HG03354 (cell line): ENCODE measurements around the gene LYL1.

Experiments used
- ATAC-seq: cut with Tn5 transposase; IDR thresholded peaks from one replicate; pipeline ENCODE4 v1.9.1; 2021; ENCODE audit warnings: mild to moderate bottlenecking; ENCODE audit not compliant: unreplicated experiment, poor library complexity, severe bottlenecking

The LYL1 gene

GRCh38 chr19:13094771-13095392 lies 7.8 kb downstream of the LYL1 start:
- ATAC-seq, result no peak

DNA sequence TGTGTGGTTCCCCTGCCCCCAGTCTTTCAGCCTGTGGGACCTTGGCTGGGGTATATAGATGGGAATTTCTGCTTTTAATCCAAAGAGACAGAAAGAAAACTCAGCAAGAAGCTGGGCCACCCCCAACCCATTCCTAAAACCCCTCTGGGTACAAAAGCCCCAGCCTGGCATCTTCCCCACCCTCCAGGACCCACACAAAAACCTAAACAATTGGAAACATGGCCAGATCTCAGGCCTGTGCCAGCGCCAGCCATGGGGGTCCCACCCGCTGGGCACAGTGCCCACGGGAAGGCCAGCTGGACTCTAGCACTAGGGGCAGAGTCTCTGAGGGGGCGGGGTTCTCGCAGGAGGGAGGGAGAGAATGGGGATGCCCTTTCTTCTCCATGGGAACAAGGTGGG lies 8.6 kb downstream of the LYL1 start:
- no peak for ATAC-seq

- ATAC-seq, result peak; percentile 63
These were observed 9.1 kb downstream of the LYL1 start for GRCh38 chr19:13093407-13094105.

GRCh38 chr19:13092606-13093235 lies 9.9 kb downstream of the LYL1 start:
- ATAC-seq, result no peak

- no peak for ATAC-seq
These were observed 10.5 kb downstream of the LYL1 start for GRCh38 chr19:13092158-13092543.

- no peak for ATAC-seq
These were observed 11.1 kb downstream of the LYL1 start for GRCh38 chr19:13091400-13092157.

GRCh38 chr19:13090511-13091231 lies 12.0 kb downstream of the LYL1 start:
- ATAC-seq, result no peak

DNA sequence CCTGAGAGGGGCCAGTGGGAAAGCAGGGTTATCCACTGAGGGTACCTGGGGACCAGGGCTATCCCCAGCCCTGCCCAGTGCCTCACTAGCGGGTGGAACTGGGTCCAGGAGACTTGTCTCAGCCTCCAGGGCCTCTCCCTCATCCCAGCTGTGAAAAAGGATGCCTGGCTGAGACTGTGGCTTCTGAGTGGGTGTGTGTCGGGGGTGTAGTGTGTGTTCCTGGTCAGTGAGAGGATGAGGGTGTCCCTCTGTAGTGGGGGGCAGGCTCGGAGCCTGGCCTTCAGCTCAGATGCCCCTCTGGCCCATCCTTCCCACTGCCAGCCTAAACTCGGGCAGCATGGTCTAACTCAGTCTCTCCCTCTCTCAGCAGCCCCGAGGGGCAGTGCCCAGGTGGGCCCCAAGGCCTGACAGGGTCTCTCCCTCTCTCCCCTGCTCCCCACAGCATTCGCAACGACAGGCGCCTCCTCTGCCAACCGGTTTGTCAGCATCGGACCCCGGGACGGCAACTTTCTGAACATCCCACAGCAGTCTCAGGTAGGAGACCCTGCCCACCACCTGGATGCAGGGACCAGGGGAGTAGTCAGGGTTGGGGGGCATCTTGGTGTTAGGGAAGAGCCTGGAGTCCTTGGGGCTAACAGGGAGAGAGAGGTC lies 12.7 kb downstream of the LYL1 start:
- no peak for ATAC-seq

GRCh38 chr19:13089139-13089856 lies 13.4 kb downstream of the LYL1 start:
- no peak for ATAC-seq

GRCh38 chr19:13087795-13088537 lies 14.7 kb downstream of the LYL1 start:
- no peak for ATAC-seq

DNA sequence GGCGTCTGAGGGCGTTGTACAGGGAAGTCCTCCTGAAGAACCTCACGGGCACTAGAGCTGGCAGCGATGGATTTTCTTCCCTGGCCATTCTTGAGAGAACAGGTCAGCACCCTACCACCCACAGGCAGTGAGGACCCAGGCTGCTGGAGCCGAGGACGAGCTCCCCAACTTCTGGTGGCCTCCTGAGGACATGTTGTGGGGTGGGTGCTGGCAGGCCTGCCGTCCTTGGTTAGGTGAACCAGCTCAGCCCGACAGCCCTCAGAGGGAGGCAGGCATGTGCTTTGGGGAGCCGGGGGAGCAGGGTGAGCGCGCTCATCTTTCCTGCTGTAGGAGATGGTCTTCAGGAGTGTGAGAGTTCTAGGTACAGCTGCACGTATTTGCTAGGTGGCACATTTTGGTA lies 15.4 kb downstream of the LYL1 start:
- no peak for ATAC-seq

GRCh38 chr19:13086341-13086740 lies 16.3 kb downstream of the LYL1 start:
- no peak for ATAC-seq

DNA sequence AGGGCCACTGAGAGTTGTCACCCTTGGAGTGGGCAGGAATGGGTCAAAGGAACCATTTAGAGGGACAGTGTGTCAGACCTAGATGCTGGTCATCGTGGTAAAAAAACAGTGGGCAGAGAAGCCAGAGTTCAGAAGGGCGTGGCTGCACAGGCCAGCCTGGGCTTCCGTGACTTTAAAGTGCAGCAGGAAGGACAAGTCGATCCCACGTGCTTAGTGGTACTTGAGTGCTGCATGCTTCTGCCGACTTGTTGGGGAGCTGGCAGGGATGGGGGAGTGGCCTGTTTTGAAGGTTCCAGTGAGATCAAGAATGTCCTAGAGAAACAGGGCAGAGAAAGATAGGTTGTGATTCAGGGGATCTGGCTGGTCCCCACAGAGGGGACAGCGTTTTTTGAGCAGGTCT lies 17.0 kb downstream of the LYL1 start:
- ATAC-seq, result no peak

DNA sequence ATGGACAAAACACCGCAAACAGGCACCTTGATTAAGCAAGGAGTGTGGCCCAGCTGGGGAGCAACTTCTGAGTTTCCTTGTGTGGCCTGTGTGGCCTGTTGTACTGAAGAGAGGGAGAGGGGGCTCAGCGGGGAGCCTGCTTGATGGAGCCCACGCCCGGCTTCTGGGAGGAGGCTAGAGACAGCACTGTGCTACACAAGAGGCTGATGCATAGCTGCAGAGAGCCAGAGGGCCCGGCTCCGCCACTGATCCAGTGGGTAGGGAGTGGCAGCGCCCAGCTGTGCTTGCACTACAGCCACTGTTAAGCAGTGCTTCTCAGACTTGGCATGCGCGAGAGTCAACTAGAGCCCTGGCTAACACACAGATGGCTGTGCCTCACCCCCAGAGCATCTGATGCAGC lies 19.0 kb downstream of the LYL1 start:
- ATAC-seq, result no peak

GRCh38 chr19:13083008-13083404 lies 19.7 kb downstream of the LYL1 start:
- ATAC-seq, result no peak

GRCh38 chr19:13082192-13083007 lies 20.3 kb downstream of the LYL1 start:
- ATAC-seq, result no peak

DNA sequence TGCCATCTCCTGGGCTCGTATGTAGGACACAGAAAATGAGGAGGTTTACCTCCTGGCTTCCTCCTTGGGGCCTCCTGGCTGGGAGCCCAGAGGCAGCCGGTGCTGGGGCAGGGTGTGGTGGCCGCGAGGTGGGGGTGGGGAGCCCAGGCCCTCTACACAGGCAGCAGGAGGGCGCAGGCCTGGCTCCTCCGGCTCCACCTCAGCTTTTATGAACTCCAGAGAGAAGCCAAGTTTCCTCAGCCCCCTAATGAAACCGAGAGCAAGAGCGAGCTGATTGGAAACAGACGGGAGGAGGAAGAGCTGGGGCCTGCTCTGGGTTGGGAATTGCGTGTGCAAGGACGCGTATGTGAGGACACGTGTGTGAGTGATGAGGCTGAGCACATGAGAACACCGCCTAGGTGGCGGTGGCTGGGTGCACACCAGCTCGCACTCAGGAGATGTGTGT lies 23.1 kb downstream of the LYL1 start:
- ATAC-seq, result no peak
